HG02759 (cell line): ENCODE data around the gene AMDHD1.
A peak's percentile ranks its signal among the peaks of the same experiment; 100 is the strongest.

Experiments used
- ATAC-seq: cut with Tn5 transposase; IDR thresholded peaks from one replicate; pipeline ENCODE4 v1.9.1; 2021; ENCODE audit warnings: mild to moderate bottlenecking, moderate library complexity; ENCODE audit not compliant: unreplicated experiment

The AMDHD1 gene

DNA sequence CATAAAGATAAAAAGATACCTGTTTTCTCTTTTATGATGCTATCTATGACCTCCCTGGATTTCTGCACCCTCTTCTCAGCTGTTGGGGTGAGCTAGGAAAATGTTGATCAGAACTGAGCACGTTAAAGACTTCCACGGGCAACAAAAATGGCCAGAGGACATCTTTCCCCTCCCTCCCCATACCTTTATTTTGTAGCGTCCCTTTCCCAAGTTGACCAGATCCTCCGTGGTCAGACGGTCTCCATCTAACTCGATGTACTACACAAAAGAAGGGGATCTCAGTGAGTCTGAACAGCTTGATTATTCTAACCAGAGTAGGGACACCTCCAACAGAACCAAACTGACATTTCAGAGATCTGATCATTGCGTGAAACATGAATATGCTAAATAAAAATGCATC lies 50.8 kb downstream of the AMDHD1 start:
- no peak for ATAC-seq

DNA sequence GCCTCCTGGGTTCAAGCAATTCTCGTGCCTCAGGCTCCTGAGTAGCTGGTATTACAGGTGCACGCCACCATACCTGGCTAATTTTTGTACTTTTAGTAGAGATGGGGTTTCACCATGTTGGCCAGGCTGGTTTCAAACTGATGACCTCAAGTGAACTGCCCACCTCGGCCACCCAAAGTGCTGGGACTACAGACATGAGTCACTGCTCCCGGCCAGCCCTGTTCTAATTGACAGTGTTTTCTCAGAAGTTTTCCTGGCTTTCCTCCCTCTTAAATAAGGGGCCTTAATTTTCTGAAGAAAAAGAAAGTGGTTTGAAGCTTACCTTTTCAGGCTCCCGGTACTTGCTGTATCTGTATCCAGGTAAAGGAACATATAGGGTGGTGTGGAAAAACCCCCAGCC lies 51.3 kb downstream of the AMDHD1 start:
- no peak for ATAC-seq

DNA sequence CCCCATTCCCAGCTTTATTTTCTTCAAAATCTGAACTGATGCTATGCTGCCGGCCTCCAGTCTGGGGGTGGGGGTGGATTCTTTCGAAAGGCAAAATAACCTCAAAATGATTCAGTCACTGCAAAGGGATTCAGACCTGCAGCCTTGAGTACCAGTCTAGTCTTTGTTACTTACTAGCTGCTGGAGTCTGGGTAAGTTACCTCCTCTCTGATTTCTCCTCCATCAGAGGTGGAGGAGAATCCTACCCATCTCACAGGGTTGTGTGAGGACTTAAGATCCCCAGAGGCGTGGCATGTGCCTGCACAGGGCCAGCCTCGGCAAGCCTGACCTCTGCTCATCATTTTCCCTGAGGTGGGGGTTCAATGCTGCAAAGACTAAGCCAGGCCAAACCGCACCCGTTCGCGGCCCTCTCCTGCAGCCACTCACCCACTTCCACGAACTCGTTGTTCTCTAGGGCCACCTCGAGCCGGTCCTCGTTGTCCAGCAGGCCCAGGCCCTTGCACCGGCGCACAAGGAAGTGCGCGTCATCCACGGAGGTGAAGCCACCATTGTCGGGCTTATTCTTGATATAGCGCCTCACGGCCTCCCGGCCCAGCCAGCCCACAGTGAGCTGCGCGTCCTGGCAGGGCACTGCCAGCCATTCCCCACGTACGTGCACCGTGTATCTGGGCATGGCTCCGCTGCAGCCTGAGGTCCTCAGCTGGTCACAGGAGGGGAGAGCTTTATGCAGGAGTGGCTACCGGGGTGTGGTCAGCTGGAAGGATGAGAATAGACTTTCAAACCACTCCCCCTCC lies 52.3 kb downstream of the AMDHD1 start:
- ATAC-seq, result no peak

DNA sequence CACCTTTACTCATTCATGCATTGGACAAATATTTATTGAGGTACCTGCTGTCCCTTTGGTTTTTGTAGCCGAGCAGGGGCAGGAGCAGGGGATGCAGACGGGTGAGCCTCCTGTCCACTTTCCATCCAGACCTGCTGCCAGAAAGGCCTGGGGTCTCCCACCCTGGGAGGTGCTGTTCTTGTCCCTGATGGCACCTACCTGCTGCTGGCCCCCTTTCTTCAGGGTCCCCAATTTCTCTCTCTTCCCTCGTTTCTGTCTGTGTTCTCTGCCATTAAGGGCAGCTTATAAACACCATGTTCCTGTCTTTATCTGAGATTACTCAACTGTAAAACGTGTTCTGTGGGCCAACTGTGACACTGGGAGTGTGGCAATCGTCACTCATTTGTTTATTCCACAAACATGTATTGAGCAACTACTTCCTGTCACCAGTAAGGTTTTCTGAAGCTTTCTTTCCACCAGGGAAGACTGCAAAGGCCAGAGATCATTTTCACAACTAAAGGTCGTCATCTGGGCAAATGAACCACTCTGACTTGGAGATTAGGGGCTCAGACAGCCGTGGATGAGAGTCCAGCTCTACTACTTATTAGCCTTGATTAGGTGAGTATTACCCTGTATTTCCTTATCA lies 53.0 kb downstream of the AMDHD1 start, which contains the start of gene HAL:
HAL (minus strand) TSS at position 311 of the 625 bp plus-strand sequence. CDS start 434 bp downstream, outside the sequence.
- no peak for ATAC-seq

DNA sequence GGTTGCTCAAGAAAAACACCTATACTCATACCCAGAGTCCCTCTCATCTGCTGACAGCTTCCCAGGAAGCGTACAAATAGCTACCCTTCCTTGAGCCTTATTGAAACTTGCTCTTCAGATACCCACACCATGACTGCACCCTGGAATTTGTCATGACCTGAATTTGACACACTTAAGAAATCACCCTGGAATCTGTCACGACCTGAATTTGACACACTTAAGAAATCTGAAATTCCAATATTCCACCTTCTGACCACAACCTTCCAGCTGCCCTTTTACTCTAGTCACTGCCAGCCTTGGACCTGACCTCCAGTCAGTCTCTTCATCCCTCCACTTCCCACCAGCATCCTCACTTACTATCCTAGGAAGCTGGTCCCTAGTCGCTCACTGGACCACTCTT lies 54.1 kb downstream of the AMDHD1 start:
- ATAC-seq, result no peak

DNA sequence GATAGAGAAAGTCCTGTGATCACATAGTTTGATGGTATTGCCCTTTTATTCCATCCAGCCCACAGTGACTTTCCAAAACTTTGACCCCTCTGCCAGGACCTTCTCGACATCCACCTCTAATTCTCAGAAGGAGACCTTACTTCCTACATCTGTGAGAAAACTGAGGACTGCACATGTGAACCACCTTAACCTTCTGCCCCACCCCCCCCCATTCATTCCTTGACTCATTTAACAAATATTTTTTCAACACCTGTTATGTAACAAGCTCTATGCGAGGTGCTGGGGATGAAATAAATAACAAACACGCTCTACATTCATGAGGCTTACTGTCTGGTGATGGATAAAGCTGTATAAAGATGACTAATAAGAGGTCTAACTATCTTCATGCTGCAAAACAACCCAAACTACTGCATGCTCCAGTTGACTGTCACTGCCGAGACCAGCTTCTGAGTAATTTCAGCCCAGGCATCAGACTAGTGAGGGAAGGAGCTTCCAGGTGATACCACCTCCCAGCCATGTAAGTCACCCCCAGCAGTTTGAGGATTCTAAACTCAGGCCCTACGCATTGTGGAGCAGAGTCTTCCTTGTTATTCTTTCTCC lies 54.9 kb downstream of the AMDHD1 start:
- ATAC-seq, result no peak

DNA sequence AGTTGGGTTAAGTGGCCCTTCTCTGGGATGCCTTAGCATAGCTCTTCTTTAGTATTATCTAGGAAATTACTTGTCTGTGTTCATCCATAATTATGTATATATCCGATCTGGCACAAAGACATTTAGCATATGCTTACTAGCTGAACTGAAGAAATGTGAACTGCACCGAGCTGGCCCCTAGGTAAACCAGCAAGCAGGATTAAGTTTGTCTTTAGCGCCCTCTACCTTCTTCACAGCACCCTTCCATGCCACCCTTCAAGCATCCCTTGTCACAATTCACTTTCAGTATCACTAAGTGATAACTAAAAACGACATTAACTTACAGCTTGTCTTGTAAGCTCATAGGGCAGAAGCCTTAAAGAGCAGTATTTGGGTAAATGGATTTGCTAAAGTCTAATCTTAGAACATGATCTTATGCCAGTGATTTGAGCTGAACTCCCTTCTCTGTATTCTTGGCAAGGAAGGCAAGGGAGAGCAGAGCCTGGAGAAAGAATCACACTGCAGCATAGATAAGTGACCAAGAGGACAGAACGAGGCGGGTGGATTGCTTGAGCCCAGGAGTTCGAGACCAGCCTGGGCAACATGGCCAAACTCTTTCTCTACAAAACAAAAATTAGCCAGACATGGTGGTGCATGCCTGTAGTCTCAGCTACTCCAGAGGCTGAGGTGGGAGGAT lies 55.6 kb downstream of the AMDHD1 start:
- peak; percentile 94 for ATAC-seq

DNA sequence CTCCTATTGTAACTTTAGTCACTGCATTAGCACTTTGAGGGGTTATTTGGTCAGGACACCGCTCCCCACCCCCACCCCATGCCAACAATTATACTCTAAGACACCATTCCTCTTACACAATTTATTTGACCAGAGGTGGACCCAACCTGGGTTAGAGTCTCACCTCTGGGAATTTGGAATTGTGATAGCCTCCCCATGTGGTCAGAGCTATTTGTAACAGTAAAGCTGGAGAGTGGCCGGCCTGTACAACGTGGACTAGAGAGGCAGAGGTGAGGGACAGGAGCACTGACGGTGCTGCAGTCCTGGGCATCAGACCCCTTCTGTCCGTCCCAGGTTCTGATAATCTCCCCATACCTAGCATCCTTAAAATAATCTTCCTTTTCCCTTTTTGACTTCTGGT lies 56.4 kb downstream of the AMDHD1 start:
- no peak for ATAC-seq

DNA sequence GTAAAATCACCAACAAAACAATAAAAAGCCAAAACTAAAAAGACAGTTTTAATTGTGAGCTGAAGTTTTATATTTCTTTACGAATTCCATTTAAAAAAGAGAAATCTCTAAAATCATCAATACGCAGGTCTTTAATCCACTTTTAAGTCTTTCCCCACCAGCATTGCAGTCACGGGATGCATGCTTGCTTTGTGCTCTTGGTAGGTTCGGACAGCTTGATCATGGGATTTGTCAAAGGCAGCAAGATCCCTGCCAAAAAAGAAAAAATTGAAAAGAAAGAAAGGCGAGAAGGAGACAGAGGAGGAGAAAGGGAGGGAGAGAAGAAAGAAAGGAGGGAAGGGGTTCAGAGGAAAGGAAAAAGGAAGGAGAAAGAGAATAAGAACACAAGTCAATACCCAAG lies 57.7 kb downstream of the AMDHD1 start:
- no peak for ATAC-seq

DNA sequence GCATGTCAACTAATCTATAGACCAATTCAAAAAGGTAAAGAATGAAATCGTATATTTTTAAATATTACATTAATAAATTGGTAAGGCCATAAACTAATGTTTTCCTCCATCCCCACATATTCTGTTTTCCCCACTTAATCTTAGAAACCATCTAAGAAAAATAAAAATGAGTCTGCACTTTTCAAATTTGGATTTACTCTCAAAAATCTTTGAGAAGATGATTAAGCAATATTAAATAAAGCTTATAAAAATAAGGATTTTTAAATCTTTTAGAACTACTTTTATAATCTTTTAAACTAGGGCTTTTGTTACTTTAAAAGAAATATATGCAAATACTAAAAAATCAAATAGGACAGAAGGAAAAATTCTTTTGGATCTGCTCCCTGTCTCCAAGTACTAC lies 63.6 kb downstream of the AMDHD1 start:
- no peak for ATAC-seq

DNA sequence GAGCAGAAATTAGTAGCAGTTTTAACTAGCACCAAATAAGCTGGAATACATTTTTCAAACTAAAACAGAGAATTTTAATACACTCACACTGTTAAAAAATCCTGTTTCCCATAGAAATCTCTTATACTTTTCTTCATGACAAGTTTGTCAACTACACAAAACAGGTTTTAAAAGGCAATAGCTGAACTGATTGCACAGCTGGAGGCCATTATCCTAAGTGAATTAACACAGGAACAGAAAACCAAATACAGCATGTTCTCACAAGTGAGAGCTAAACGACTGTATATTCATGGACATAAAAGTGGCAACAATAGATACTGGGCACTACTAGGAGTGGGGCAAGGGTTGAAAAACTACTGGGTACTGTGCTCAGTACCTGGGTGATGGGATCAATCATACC lies 64.6 kb downstream of the AMDHD1 start:
- no peak for ATAC-seq

DNA sequence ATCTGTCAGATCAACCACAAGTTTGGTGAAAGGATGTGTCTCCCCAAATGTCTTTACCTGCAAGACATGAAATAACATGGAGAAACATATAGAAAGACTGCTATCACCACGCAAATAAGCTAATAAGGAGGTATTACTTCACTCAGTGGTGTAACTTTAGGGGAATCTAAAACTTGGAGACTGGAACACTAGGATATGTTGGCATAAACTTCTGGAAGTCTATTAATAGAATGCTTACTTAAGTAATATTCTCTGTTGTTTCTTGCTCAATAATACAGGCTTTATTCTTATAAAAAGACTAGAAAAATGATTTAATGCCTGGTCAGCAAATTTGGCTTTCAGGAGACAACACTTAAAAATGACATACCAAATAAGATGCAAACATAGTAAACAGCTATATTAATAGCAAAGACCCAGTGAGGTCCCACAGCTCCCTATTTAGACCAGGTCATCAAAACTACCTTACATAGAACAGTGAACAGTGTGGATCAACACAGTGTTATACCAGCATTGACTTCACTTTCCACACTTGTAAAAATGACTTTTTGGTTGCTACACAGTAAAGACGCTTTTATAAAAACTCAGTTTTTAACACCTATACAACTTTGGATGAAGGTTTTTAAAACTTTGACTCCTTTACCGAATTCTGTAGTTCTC lies 71.9 kb downstream of the AMDHD1 start:
- no peak for ATAC-seq

DNA sequence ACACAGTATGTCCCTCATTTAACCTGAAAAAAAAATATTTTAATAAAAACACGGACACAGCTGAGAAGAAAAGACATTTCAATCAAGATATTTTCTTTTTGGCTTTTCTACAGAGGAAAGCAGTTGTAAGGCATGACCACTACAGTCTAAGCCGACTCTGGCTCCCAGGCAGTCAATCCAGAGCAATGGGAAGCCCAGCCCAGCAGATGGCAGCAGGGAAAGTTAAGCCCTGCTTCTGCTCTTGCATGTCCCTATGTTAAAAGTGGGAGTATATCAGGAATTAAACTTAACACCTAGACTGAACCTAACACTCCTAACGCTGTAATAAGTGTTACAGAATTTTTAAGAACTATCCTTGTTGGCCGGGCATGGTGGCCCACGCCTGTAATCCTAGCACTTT lies 72.5 kb downstream of the AMDHD1 start:
- no peak for ATAC-seq
